Measurements from ENCODE around the gene RSPH4A.

DNA sequence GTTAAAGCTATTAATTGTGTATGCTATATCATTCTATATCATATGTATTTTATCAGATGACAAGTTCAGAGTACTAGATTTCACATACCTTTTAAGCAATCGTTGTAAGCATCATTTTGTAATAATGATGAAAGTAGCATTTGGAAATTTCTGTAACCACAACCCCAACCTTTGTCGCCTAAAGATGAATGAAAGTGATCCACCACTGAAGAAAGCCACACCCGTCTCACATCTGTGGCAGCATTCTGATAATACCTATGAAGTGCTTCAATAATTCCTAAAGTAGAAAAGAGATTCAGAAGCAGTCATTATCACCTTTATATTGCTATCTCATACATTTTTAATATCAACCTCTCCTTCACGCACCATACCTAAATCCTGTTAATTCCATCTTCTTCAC, 35.6 kb downstream of the RSPH4A start:
- TF ChIP-seq, protein P1, sequence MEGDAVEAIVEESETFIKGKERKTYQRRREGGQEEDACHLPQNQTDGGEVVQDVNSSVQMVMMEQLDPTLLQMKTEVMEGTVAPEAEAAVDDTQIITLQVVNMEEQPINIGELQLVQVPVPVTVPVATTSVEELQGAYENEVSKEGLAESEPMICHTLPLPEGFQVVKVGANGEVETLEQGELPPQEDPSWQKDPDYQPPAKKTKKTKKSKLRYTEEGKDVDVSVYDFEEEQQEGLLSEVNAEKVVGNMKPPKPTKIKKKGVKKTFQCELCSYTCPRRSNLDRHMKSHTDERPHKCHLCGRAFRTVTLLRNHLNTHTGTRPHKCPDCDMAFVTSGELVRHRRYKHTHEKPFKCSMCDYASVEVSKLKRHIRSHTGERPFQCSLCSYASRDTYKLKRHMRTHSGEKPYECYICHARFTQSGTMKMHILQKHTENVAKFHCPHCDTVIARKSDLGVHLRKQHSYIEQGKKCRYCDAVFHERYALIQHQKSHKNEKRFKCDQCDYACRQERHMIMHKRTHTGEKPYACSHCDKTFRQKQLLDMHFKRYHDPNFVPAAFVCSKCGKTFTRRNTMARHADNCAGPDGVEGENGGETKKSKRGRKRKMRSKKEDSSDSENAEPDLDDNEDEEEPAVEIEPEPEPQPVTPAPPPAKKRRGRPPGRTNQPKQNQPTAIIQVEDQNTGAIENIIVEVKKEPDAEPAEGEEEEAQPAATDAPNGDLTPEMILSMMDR (IDR thresholded peaks at IDR 0.05): no peak
- TF ChIP-seq POLR2A (IDR thresholded peaks at IDR 0.05): no peak
